Effector CD8-positive, alpha-beta T cell (primary cell): ENCODE measurements around the gene TAPBP.
"Not testable (repeated sequence)": the region's sequence is repeated elsewhere in the genome, so short reads cannot be mapped to it uniquely, and the experiment has no call there.

ENCODE experiments used
- DNase-seq: peaks from one replicate; lab custom pipeline; 2025; lab: John Stamatoyannopoulos, UW
- total RNA-seq, 4 experiments: gene quantifications; one replicate each; lab custom pipeline; 2026; lab: John Stamatoyannopoulos, UW

TAPBP gene
- 377 to 473 (median 415) reads per million in 4 experiments for total RNA-seq

GRCh38 chr6:33313709-33314514, at the start of gene TAPBP:
Gene TAPBP, minus strand, starts transcription at chr6:33314078. Its CDS starts 37 bp downstream, at chr6:33314041.
- peak; percentile 81 for DNase-seq

GRCh38 chr6:33363486-33363885, 49.6 kb upstream of the TAPBP start:
- DNase-seq, result not testable (repeated sequence)

DNA sequence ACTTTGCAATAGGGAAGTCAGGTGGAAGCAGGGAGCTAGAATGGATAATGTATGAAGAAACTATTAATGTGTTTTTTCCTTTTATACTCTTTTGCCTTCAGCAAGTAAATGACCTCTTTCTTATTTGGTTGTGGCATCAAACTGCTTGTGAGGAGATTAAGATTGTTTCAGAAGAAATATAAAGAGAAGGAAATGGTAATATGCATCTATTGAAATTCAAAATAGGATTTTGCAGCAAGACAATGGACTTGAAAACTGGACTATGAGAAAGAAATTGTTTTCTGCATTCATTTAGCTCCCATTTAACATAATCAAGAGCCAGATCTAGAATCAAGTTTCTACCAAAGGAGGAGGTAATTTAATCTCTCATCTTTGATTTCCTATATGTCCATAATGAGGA, 45.5 kb upstream of the TAPBP start:
- DNase-seq, result no peak

GRCh38 chr6:33357160-33357871, 43.4 kb upstream of the TAPBP start:
- DNase-seq, result not testable (repeated sequence)

DNA sequence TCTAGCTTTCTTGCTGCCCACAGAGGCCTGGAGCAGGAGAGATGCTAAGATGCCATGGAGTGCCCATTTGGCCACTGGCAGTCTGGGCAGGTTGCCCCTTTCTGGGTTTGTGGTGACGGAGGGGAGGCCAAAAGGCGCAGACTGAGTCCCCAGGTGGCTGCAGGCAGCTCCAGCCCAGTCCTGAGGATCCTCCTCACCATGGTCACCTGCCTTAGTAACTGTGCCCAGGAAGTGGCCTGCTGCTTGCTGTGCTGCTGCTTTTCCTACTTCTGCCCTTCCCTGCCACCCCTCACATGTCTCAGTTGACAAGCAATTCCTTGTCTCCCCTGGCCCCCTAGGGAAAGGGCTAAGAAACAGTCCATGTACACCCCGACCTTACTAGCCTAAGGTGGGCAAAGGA, 42.4 kb upstream of the TAPBP start:
- DNase-seq, result no peak

- DNase-seq, result not testable (repeated sequence)
Measured at GRCh38 chr6:33355860-33356259, 42.0 kb upstream of the TAPBP start.

DNA sequence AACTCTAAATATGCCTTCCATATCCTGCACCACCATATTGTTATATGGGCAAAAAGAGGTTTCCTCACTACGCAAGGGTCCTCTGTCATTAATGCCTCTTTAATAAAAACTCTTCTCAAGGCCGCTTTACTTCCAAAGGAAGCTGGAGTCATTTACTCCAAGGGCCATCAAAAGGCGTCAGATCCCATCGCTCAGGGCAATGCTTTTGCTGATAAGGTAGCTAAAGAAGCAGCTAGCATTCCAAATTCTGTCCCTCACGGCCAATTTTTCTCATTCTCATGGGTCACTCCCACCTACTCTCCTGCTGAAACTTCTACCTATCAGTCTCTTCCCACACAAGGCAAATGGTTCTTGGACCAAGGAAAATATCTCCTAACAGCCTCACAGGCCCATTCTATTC, 33.9 kb upstream of the TAPBP start:
- no peak for DNase-seq

GRCh38 chr6:33346972-33347371, 33.1 kb upstream of the TAPBP start:
- DNase-seq, result not testable (repeated sequence)

DNA sequence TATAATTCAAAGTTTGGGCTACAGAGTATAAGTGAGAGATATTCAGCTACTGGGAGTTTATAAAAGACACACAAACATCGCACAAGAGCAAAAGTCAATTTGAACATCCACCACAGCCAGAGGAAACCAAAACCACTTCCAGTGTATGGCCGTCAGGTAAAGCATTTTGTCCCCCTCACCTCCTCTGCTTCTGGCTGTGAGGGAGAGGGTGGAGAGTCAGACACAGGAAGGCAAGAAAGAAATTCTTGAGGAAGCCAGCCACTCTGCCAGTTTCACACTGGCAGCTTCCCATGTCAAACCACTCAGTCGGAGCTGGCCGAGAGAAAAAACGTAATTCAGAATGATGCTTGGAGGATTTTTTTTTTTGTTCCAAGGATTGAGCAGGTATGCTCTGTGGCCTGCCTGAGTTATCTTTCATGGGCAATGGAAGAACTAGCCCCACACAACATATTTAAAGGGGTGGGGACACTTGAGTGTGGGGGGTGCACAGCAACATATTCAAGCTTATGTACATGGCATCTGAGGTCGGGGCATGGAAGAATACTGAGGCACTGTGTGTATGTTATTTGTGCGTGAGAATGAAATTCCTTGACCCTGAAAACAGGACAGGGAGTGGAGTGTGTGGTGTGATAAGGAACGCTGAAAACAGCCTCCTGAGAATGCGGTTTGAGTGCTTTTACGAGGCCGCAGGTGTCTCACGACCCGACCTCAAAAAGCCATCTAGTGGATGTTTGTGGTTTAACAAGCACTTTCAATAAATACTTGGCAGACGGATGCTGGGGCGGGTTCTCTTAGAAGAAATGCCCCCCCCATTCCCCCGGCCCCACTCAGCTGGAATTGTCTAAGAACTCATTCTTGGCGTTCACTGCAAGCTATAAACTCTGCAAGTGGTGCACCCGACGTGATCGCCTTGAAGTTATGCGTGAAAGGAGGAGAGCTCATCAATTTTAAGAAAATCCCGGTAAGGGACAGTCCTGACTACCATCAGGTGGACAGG, 31.1 kb upstream of the TAPBP start:
- peak; percentile 51 for DNase-seq

DNA sequence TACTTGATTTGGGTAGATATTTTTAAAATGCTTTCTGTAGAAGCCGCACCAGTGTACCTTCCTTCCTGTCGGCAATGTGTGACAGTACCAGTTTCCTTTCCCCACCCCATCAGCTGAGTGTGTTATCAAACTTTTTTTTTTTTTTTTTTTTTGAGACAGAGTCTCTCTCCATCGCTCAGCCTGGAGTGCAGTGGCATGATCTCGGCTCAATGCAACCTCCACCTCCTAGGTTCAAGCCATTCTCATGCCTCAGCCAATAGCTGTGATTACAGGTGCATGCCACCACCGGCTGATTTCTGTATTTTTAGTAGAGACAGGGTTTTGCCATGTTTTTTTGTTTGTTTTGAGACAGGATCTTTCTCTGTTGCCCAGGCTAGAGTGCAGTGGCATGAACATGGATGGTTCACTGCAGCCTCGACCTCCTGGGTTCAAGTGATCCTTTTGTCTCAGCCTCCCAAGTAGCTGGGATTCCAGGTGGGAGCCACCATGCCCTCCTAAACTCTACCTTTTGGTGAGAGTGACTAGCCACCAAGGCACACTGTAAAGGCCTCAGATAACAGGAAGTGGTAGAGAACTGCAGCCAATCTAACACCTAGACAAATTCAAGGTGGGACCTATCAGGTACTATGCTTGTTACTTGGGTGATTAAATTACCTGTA, 30.2 kb upstream of the TAPBP start:
- DNase-seq, result peak; percentile 38

DNA sequence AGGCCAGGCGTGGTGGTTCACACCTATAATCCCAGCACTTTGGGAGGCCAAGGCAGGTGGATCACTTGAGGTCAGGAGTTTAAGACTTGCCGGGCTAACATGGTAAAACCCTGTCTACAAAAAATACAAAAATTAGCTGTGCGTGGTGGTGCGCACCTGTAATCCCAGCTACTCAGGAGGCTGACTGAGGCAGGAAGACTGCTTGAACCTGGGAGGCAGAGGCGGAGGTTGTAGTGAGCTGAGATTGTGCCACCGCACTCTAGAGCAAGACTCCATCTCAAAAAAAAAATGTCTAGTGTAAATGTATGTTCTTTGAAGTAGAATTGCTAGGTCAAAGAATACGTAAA, 29.7 kb upstream of the TAPBP start:
- not testable (repeated sequence) for DNase-seq

DNA sequence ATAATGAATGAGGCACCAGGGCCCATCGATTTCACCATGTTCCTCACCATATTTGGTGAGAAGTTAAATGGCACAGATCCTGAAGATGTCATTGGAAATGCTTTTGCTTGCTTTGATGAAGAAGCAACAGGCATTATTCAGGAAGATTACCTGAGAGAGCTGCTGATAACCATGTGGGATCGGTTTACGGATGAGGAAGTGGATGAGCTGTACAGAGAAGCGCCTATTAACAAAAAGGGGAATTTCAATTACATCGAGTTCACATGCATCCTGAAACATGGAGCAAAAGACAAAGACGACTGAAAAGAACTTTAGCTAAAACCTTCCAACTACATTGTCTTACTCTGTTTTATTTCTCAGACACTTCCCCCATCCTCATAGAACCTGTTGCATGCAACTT, 25.3 kb upstream of the TAPBP start:
- DNase-seq, result no peak

- DNase-seq, result no peak
Measured at GRCh38 chr6:33336495-33336894, 22.6 kb upstream of the TAPBP start.

DNA sequence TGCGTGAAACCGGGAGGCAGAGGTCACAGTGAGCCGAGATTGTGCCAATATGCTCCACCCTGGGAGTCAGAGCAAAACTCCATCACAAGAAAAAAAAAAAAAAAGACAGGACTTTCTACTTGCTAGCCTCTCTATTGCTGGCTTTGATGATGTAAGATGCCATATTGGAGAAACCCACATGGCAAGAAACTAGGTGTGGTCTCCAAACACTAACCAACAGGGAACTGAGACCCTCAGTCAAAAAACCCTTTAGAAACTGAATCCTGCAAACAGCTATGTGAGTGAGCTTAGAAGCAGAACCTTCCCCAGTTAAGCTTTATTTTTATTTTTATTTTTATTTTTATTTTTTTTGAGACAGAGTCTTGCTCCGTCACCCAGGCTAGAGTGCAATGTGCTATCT, 22.0 kb upstream of the TAPBP start:
- no peak for DNase-seq

- no peak for DNase-seq
Measured at GRCh38 chr6:33333666-33334065, 19.8 kb upstream of the TAPBP start.

DNA sequence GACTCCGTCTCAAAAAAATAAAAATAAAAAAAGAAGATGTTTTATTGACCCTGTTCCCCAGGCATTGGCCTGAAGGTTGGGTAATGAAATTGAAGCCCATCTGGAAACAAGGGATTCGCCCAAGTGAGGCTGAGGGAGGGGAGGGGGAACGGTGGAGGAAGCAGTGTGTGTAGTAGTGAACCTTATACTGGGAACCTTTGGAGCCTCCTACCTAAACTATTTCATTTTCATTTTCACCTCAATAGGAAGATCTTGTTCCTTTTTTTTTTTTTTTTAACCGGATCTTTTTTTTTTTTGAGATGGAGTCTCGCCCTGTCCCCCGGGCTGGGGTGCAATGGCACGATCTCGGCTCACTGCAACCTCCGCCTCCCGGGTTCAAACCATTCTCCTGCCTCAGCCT, 16.9 kb upstream of the TAPBP start:
- DNase-seq, result no peak

- DNase-seq, result no peak
Measured at GRCh38 chr6:33329058-33329457, 15.2 kb upstream of the TAPBP start.

DNA sequence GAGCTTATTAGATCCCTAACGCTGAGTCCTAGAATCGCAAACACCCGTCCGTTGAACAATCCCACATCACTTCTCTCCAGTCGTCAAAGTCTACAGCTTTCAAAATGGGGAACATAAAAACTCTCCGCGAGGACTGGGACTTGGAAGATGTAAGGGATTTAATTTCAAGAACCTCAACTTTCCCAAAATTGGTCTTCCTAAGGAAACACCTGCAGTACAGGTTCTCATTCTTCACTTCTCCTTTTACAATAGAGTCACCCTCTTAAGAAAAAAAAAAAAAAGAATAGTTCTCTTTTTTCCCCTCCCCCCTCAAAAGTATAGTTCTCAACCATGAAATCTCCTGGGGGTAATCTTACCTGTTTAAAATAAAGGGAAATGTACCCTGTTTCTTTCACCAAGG, 10.2 kb upstream of the TAPBP start:
- no peak for DNase-seq

- DNase-seq, result no peak
Measured at GRCh38 chr6:33323623-33323948, 9.7 kb upstream of the TAPBP start.

DNA sequence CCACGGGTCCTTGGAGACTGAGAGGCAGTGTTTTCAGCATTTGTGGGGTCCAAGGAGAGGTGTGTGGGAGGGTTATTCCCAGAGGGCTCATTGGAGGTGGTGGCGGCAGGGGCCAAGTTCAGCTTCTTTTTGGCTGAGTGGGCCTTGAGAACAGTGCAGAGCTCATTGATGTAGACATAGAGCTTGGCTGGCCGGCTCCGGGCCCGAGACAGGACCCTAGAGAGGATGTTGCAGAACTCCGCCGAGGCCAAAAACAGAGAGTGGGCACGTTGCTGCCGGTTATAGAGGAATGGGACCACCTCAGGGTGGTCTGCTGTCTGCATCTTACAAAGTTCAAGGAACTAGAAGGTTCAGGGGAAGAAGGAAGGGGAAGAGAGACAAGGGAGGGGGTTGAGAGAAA, 7.3 kb upstream of the TAPBP start:
- DNase-seq, result no peak

DNA sequence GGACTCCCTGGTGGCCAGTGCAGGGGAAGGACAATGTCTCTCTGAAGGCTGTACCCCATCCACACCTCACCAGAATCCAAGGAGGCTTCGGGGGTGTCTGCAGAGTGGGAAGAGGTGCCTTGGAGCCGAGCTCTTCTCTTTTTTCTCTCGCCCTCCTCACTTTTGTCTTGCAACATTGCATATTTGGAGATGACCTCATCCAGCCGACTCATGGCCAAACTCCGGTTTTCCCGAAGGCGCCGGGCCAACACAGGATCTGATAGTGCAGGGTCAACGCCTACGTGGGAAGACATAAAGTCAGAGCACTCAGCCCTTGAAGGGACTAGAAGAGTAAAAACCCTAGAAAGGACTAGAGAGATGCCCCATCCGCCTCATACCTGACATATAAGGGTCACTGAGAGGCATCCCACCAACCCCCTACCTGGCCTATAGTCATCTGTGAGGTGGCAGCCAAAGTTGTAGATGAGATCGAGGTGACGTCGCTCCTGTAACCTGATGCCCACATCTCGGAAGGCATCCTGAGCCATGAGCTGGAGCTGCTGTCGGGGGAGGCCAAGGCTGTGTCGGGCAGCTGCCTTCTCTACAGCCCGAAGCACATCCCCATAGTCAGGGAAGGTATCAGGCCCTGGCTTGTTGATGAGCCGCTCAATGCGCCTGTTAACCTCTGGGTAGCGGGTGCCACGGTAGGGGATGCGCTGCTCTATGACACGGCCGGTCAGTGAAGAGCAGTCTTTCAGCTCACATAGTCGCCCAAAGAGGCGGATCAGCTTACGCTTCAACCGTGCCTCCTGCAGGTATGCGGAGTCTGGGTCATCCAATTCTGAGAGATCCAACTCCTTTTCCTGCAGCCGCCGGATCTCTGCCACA, 6.7 kb upstream of the TAPBP start:
- DNase-seq, result no peak
